T47D (cell line): ENCODE measurements around the gene ZKSCAN5.
"Not testable (repeated sequence)": the region's sequence is repeated elsewhere in the genome, so short reads cannot be mapped to it uniquely, and the experiment has no call there.

Source experiments
- DNase-seq, 2 experiments: peaks; one replicate each; pipeline versions ENCODE4 v3.0.0 to v3.0.0-alpha.2; 2011 to 2012; ENCODE audit warnings: low read depth in 1 of 2, low spot score in 1 of 2
- JUND ChIP-seq: IDR thresholded peaks from 2 replicates; pipeline ENCODE4 v1.6.1; 2012; ENCODE audit warnings: low read depth
- in situ Hi-C: cut with HindIII; loops from 2 replicates; pipeline ENCODE4 v1.10.0; 2016; ENCODE audit warnings: low sequenced_read_pairs, low pct_unique_long_range_greater_than_20kb

ZKSCAN5 gene

GRCh38 chr7:99562832-99563231 lies 58.4 kb downstream of the ZKSCAN5 start:
- in situ Hi-C loops, result no loop called here
- peak in 1 of 2 experiments; percentile 7 for DNase-seq
- TF ChIP-seq JUND, result no peak

GRCh38 chr7:99563650-99564049 lies 59.2 kb downstream of the ZKSCAN5 start:
- no peak for DNase-seq
- in situ Hi-C loops, result no loop called here

GRCh38 chr7:99568770-99569169 lies 64.3 kb downstream of the ZKSCAN5 start:
- in situ Hi-C loops, DNase-seq: not testable (repeated sequence)

More at GRCh38 chr7:99563650-99564049, 59.2 kb downstream of the ZKSCAN5 start:
- no peak for TF ChIP-seq JUND

- in situ Hi-C loops, result no loop called here
- no peak for TF ChIP-seq JUND
- DNase-seq, result no peak
Observed at GRCh38 chr7:99571768-99572167, 67.3 kb downstream of the ZKSCAN5 start.

GRCh38 chr7:99573257-99573656 lies 68.8 kb downstream of the ZKSCAN5 start:
- TF ChIP-seq JUND, result no peak
- no peak for DNase-seq
- in situ Hi-C loops, result no loop called here

- TF ChIP-seq JUND, result no peak
- DNase-seq, result no peak
- in situ Hi-C loops, result no loop called here
Observed at GRCh38 chr7:99576251-99576650, 71.8 kb downstream of the ZKSCAN5 start.

GRCh38 chr7:99579281-99579955 lies 75.0 kb downstream of the ZKSCAN5 start:
- in situ Hi-C loops, result no loop called here
- no peak for DNase-seq
- TF ChIP-seq JUND, result no peak

- no peak for TF ChIP-seq JUND
- in situ Hi-C loops, result no loop called here
- no peak for DNase-seq
Observed at GRCh38 chr7:99579956-99580777, 75.7 kb downstream of the ZKSCAN5 start.

GRCh38 chr7:99580778-99581332 lies 76.4 kb downstream of the ZKSCAN5 start:
- in situ Hi-C loops, DNase-seq: not testable (repeated sequence)
